Measurements from ENCODE around the gene SPATA13.

DNA sequence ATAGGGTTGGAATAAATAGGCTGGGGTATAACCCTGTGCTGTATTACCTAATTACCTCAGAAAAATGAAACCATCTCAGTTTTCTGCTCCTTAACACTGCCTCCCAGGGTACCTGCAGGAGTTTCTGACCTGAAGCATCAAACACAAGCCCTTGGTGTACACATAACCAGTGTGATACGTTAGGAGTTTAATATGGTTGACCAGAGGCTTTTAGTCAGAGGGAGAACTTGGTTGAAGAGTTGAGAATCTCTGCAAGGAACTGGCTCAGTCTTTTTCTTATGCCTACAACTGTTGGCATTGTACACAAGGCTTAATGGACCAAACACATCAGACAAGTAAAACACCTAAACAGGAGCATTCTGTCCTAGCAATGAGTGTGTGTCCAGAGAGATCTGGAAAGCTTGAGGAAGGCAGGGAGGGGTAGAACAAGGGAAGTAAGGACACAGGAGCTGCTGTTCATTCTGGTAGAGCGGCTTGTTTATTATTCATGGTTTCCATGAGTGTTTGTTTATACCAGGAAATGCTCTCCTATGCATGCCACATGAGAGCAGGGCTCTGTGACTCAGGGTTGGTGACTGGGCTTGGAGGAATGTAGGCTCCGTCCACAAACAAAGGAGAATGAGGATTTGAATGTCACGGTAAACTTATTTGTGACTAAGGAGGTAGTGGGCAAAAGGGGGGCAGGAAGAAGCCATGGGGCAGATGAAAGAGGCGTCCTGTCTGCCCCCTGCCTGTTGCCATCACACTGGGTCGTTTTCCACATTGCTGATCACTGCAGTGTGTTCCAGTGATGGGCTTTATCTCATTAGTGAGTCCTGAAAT lies 11.9 kb upstream of the SPATA13 start:
- TF ChIP-seq, protein P1, sequence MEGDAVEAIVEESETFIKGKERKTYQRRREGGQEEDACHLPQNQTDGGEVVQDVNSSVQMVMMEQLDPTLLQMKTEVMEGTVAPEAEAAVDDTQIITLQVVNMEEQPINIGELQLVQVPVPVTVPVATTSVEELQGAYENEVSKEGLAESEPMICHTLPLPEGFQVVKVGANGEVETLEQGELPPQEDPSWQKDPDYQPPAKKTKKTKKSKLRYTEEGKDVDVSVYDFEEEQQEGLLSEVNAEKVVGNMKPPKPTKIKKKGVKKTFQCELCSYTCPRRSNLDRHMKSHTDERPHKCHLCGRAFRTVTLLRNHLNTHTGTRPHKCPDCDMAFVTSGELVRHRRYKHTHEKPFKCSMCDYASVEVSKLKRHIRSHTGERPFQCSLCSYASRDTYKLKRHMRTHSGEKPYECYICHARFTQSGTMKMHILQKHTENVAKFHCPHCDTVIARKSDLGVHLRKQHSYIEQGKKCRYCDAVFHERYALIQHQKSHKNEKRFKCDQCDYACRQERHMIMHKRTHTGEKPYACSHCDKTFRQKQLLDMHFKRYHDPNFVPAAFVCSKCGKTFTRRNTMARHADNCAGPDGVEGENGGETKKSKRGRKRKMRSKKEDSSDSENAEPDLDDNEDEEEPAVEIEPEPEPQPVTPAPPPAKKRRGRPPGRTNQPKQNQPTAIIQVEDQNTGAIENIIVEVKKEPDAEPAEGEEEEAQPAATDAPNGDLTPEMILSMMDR (IDR thresholded peaks at IDR 0.05): peak in 1 of 4 experiments; percentile 17
- TF ChIP-seq EP300 (IDR thresholded peaks at IDR 0.05) (no peak), POLR2AphosphoS5 (IDR thresholded peaks at IDR 0.05) (peak; percentile 92)
